ENCODE results near the gene MRPL40. TPM values are rescaled to one million over a fixed set of nuclear protein-coding genes. Genes with fewer than 3 reads are reported as not detected.

MRPL40 gene
- total RNA-seq, 2 experiments from 2014 or later = 10.7 to 11.3 TPM

DNA sequence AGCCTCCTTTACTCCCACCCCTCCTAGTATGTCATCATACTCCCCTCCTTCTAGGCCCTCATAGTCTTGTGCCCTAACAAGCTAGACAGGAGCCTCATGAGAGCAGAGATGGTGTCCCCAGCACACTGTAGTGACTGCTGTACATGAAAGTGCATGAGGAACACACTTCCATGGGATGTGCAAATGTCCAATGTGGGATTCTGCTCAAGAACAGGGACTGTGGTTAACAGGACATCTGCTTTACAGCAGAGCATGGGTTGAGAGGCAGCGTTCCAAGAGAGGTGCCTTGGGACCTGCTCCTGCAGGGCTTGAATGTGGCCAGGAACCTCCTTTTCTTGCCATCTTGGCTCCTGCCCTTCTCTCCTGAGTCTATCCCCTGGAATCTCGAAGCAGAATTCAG, 46.1 kb upstream of the MRPL40 start:
- DNase-seq (no peak), ATAC-seq (ENCODE audit: poor library complexity) (no peak)
- Mint-ChIP-seq H3K4me1 (ENCODE audit: low read depth) (no peaks in the 10 kb centered on the region), H3K27me3 (no peaks in the 10 kb centered on the region), H3K36me3 (ENCODE audit: low read depth) (peaks cover 95% of the 10 kb centered on the region), H3K9me3 (no peaks in the 10 kb centered on the region), H3K27ac (no peak overlapping the region), H3K4me3 (no peak overlapping the region)
- Histone ChIP-seq H3K9me3 (ENCODE audit: control insufficient read depth in 1 of 2, insufficient read depth in 1 of 2, low read length in 2 of 2) (no peaks in the 10 kb centered on the region), H3K36me3 (ENCODE audit: insufficient read depth, low read length) (peaks cover 88% of the 10 kb centered on the region), H3K27ac (ENCODE audit: low read depth in 1 of 2, low read length in 2 of 2) (no peak overlapping the region), H3K4me3 (ENCODE audit: low read length) (no peak overlapping the region), H3K4me1 (ENCODE audit: insufficient read depth, low read length) (no peaks in the 10 kb centered on the region), H3K27me3 (ENCODE audit: control insufficient read depth in 1 of 2, insufficient read depth in 2 of 2, low read length in 2 of 2) (no peaks in the 10 kb centered on the region)
- CTCF ChIA-PET = no interaction called here
- POLR2A ChIA-PET = no interaction called here
- TF ChIP-seq, protein P1, sequence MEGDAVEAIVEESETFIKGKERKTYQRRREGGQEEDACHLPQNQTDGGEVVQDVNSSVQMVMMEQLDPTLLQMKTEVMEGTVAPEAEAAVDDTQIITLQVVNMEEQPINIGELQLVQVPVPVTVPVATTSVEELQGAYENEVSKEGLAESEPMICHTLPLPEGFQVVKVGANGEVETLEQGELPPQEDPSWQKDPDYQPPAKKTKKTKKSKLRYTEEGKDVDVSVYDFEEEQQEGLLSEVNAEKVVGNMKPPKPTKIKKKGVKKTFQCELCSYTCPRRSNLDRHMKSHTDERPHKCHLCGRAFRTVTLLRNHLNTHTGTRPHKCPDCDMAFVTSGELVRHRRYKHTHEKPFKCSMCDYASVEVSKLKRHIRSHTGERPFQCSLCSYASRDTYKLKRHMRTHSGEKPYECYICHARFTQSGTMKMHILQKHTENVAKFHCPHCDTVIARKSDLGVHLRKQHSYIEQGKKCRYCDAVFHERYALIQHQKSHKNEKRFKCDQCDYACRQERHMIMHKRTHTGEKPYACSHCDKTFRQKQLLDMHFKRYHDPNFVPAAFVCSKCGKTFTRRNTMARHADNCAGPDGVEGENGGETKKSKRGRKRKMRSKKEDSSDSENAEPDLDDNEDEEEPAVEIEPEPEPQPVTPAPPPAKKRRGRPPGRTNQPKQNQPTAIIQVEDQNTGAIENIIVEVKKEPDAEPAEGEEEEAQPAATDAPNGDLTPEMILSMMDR (IDR thresholded peaks at IDR 0.05) = no peak
- intact Hi-C loops (cut with DNase I, micrococcal nuclease) = loop anchor here in 1 of 2 experiments (10.0 kb wide), 1 partner anchor 249 kb away; no protein-coding TSS in a partner anchor

DNA sequence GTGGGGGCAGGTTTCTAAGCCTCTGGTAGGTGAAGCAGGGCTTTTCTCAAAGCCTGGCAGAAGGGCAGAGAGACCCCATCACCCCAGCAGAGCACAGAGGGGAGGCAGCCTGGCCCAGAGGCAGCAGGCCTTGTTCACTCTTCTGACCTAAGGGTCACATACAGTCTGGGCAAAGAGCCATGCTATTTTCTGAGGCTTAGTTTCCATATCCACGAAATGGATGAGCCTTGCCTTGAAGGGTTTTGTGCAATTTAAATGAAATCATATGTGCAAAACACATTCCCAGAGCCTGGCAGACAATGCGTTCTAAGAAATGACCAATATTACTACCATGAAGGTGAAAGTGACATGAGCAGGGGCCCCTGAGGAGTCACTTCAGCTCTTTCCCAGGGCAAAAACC, 45.3 kb upstream of the MRPL40 start:
- H3K4me1 ChIP-seq (ENCODE audit: insufficient read depth, low read length) = no peaks in the 10 kb centered on the region
- H3K27me3 ChIP-seq (ENCODE audit: control insufficient read depth in 1 of 2, insufficient read depth in 2 of 2, low read length in 2 of 2) = no peaks in the 10 kb centered on the region
- no peak for DNase-seq
- intact Hi-C loops (cut with DNase I, micrococcal nuclease) = loop anchor here in 1 of 2 experiments (10.0 kb wide), 1 partner anchor 248 kb away; no protein-coding TSS in a partner anchor
- Mint-ChIP-seq H3K9me3 (no peaks in the 10 kb centered on the region), H3K27me3 (no peaks in the 10 kb centered on the region), H3K27ac (no peak overlapping the region), H3K4me1 (ENCODE audit: low read depth) (no peaks in the 10 kb centered on the region), H3K4me3 (no peak overlapping the region), H3K36me3 (ENCODE audit: low read depth) (peaks cover 92% of the 10 kb centered on the region)
- peaks cover 87% of the 10 kb centered on the region for H3K36me3 ChIP-seq (ENCODE audit: insufficient read depth, low read length)
- no peak overlapping the region for H3K27ac ChIP-seq (ENCODE audit: low read depth in 1 of 2, low read length in 2 of 2)
- ATAC-seq (ENCODE audit: poor library complexity) = no peak
- ChIA-PET POLR2A (interaction anchor here (0.6 kb wide), 1 partner anchor 560 kb away, joined by 3 read pairs; no protein-coding TSS in a partner anchor), CTCF (no interaction called here)
- TF ChIP-seq, protein P1 (IDR thresholded peaks at IDR 0.05) = no peak
- no peak overlapping the region for H3K4me3 ChIP-seq (ENCODE audit: low read length)
- no peaks in the 10 kb centered on the region for H3K9me3 ChIP-seq (ENCODE audit: control insufficient read depth in 1 of 2, insufficient read depth in 1 of 2, low read length in 2 of 2)

DNA sequence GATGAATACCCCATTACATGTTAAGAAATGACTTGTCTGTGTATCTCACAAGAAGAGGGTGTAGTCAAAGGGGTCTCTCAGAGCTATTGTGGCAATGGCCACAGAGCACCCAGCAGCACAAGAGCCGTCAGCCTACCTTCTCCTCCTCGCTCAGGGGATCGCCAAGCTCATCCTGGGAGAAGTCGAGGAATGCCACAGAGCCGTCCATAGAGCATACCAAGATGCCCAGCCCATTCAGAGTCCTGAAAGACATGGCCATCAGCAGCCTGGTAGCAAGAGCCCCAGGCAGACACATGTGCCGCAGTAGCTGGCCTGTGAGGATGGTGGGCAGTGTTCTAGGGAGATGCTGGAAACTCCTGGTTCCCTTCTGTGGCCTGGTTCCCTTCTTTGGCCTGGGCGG, 44.8 kb upstream of the MRPL40 start:
- Histone ChIP-seq H3K27me3 (ENCODE audit: control insufficient read depth in 1 of 2, insufficient read depth in 2 of 2, low read length in 2 of 2) (no peaks in the 10 kb centered on the region), H3K36me3 (ENCODE audit: insufficient read depth, low read length) (peaks cover 87% of the 10 kb centered on the region), H3K9me3 (ENCODE audit: control insufficient read depth in 1 of 2, insufficient read depth in 1 of 2, low read length in 2 of 2) (no peaks in the 10 kb centered on the region), H3K27ac (ENCODE audit: low read depth in 1 of 2, low read length in 2 of 2) (no peak overlapping the region), H3K4me1 (ENCODE audit: insufficient read depth, low read length) (no peaks in the 10 kb centered on the region), H3K4me3 (ENCODE audit: low read length) (no peak overlapping the region)
- no peak overlapping the region for H3K27ac Mint-ChIP-seq
- ChIA-PET POLR2A (no interaction called here), CTCF (no interaction called here)
- H3K36me3 Mint-ChIP-seq (ENCODE audit: low read depth) = peaks cover 92% of the 10 kb centered on the region
- ATAC-seq (ENCODE audit: poor library complexity) = no peak
- H3K9me3 Mint-ChIP-seq = no peaks in the 10 kb centered on the region
- no peak overlapping the region for H3K4me3 Mint-ChIP-seq
- intact Hi-C loops (cut with DNase I, micrococcal nuclease) = loop anchor here in 1 of 2 experiments (10.0 kb wide), 1 partner anchor 247 kb away; no protein-coding TSS in a partner anchor
- TF ChIP-seq, protein P1 (IDR thresholded peaks at IDR 0.05) = no peak
- no peak for DNase-seq
- H3K4me1 Mint-ChIP-seq (ENCODE audit: low read depth) = no peaks in the 10 kb centered on the region
- no peaks in the 10 kb centered on the region for H3K27me3 Mint-ChIP-seq
